Psoas muscle (tissue), 8 donors: ENCODE results near the gene DEPDC1B. TPM values are rescaled to one million over a fixed set of nuclear protein-coding genes. Genes with fewer than 3 reads are reported as not detected.

Source experiments
- ATAC-seq, 4 donors: fragments of 200-7000 bp; cut with Tn5 transposase; one replicate each; pipeline ENCODE4 v1.9.1; 2020; ENCODE audit warnings: moderate library complexity in 3 of 4, mild to moderate bottlenecking in 2 of 4
- DNase-seq, 2 donors: peaks; one replicate each; pipeline ENCODE4 v3.0.0-alpha.2; 2020
- H3K27ac ChIP-seq: fragments of 200-600 bp; one replicate; pipeline ENCODE4 v1.8.0; 2022
- H3K27me3 ChIP-seq, 3 donors: fragments of 200-600 bp in 1 of 3; one replicate each; pipeline versions ENCODE4 v1.6.1 to v1.8.0; 2013 to 2022; ENCODE audit warnings: low read length in 2 of 3, mild to moderate bottlenecking in 2 of 3, moderate library complexity in 1 of 3; ENCODE audit not compliant: insufficient read depth in 3 of 3
- H3K36me3 ChIP-seq, 2 donors: fragments of 200-600 bp in 1 of 2; one replicate each; pipeline versions ENCODE4 v1.6.1 to v1.8.0; 2013 to 2022; ENCODE audit warnings: low read depth in 1 of 2, mild to moderate bottlenecking in 1 of 2, moderate library complexity in 1 of 2; ENCODE audit not compliant: insufficient read depth in 1 of 2
- H3K4me1 ChIP-seq: fragments of 200-600 bp; one replicate; pipeline ENCODE4 v1.8.0; 2022
- H3K4me3 ChIP-seq: fragments of 200-600 bp; one replicate; pipeline ENCODE4 v1.8.0; 2022; ENCODE audit warnings: mild to moderate bottlenecking
- H3K9me3 ChIP-seq: fragments of 200-600 bp; one replicate; pipeline ENCODE4 v1.8.0; 2022
- WGBS, 3 donors: extraction: QIAGEN DNeasy Blood & Tissue Kit; methylation state at CpG; one replicate each; pipeline versions ENCODE4 v1.1.6 to v1.1.7; 2013; 5-methylcytosine and 5-hydroxymethylcytosine counted together
- intact Hi-C, 2 donors: fragments of 100-400 bp; cut with DNase I; formaldehyde crosslinking; loops; one replicate each; pipeline versions ENCODE4 v1.11.0 to v1.14.2; 2022
- polyA plus RNA-seq, 3 donors: library from polyadenylated mRNA; stranded (reverse); fragments of 200-250 nt; gene quantifications; one replicate each; pipeline ENCODE4 v1.2.3, GENCODE V29; 2013
- total RNA-seq, 4 donors: library from RNA; stranded (reverse); fragmentation: NEBNext Ultra II Directional in 2 of 4; extraction: Animal tissue kit (Norgen Biotek cat#: 25700) in 2 of 4; gene quantifications; one replicate each; pipeline versions ENCODE4 v1.2.1 to v1.2.4, GENCODE V29; 2021 to 2023
- TF ChIP-seq, protein P1 (sequence below): fragments of 200-600 bp; IDR thresholded peaks from one replicate; pipeline ENCODE4 v1.8.0; 2022; ENCODE audit warnings: antibody characterized with exemption
- donor health status: healthy with polysubstance abuse.
- donor health status: DM: no; HTN: no; CAD: no; lungs with moderate emphysema.
- donor health status: Bipolar disorder and iron deficiency.
- donor health status: healthy.
- donor health status: DM: yes; HTN: yes; CAD: no.
- donor health status: DM: no; HTN: no; CAD: no.
- donor health status: DM: no; HTN: no; CAD: no.
- donor health status: DM: yes; HTN: yes; CAD: no.

DEPDC1B gene
- total and polyA plus RNA-seq, 7 donors = 0.05 to 0.15 (median 0.06) TPM; not detected in 4

DNA sequence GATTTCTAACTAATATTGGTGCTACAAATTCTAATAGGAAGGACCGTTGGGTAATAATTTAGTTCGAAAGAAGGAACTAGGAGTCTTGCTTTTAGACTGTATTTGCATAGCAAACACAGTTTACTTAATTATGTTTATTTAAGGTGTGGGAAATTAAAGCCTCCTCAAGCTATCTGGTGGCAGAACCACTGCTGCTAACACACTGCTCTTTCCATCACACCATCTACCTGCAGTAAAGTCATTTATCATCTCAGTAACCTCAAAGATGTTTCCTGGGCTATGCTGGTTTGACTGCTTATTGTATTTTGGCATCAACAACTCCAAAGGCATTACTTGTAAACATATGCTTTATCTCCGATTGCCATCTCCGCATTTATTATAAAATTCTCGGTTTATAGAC lies 114.3 kb downstream of the DEPDC1B start:
- Histone ChIP-seq H3K4me1 (no peaks in the 10 kb centered on the region), H3K36me3 (no peaks in the 10 kb centered on the region), H3K27ac (no peak overlapping the region), H3K27me3 (no peaks in the 10 kb centered on the region), H3K9me3 (no peaks in the 10 kb centered on the region), H3K4me3 (no peak overlapping the region)
- TF ChIP-seq, protein P1, sequence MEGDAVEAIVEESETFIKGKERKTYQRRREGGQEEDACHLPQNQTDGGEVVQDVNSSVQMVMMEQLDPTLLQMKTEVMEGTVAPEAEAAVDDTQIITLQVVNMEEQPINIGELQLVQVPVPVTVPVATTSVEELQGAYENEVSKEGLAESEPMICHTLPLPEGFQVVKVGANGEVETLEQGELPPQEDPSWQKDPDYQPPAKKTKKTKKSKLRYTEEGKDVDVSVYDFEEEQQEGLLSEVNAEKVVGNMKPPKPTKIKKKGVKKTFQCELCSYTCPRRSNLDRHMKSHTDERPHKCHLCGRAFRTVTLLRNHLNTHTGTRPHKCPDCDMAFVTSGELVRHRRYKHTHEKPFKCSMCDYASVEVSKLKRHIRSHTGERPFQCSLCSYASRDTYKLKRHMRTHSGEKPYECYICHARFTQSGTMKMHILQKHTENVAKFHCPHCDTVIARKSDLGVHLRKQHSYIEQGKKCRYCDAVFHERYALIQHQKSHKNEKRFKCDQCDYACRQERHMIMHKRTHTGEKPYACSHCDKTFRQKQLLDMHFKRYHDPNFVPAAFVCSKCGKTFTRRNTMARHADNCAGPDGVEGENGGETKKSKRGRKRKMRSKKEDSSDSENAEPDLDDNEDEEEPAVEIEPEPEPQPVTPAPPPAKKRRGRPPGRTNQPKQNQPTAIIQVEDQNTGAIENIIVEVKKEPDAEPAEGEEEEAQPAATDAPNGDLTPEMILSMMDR = no peak
- WGBS, 3 donors = 93 to 95% (median 94%) methylated on average over 5 of the region's 5 CpGs
- DNase-seq (no peak), ATAC-seq (no peak)
- intact Hi-C loops = no loop called here

DNA sequence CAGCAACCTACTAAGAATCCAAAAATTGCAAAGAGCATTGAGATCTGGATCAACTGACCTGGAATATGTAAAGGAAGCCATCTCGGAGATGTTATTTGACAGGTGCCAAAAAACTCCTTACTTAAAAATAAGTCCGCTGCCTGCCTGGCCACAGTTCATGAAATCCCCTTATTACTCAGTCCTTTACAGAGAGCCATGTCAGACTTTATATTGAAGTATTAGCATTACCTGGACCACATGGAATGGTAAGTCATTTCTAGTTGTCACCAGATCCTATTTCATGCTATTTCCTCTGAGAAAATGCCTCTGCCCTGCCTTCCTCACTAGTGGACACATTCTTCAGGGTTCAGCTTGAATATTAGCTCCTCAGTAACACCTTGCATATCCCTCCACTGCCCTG lies 115.7 kb downstream of the DEPDC1B start:
- H3K27ac ChIP-seq = no peak overlapping the region
- no peaks in the 10 kb centered on the region for H3K36me3 ChIP-seq
- no peak overlapping the region for H3K4me3 ChIP-seq
- H3K27me3 ChIP-seq = no peaks in the 10 kb centered on the region
- H3K4me1 ChIP-seq = no peaks in the 10 kb centered on the region
- TF ChIP-seq, protein P1 = no peak
- 72 to 80% (median 78%) methylated on average over 2 of the region's 2 CpGs for WGBS, 3 donors
- DNase-seq (no peak), ATAC-seq (no peak)
- H3K9me3 ChIP-seq = no peaks in the 10 kb centered on the region
- intact Hi-C loops = no loop called here

DNA sequence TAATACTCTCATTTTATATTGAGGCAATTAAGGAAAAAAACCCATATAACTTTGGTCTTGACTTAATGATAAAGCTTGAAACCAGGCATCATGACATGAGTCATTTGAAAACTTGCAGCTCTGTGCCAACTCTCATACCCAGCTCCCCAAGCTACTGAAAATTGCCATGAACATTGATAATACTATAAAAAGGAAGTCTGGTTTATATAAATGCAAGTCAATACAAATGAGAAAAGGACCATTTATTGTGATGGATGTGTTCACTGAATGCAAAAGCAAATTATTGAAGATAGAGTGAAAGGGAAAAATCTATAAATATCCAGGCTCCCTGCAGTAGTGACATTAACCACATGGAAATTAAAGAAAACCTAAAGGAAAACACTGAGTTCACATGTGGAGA lies 116.3 kb downstream of the DEPDC1B start:
- Histone ChIP-seq H3K27me3 (no peaks in the 10 kb centered on the region), H3K9me3 (no peaks in the 10 kb centered on the region), H3K4me3 (no peak overlapping the region), H3K4me1 (no peaks in the 10 kb centered on the region), H3K27ac (no peak overlapping the region), H3K36me3 (no peaks in the 10 kb centered on the region)
- TF ChIP-seq, protein P1 = no peak
- no peak for DNase-seq
- ATAC-seq = no peak
- intact Hi-C loops = no loop called here

GRCh38 chr5:60578315-60578714 lies 121.7 kb downstream of the DEPDC1B start:
- TF ChIP-seq, protein P1 = no peak
- Histone ChIP-seq H3K4me3 (no peak overlapping the region), H3K36me3 (no peaks in the 10 kb centered on the region), H3K9me3 (no peaks in the 10 kb centered on the region), H3K4me1 (no peaks in the 10 kb centered on the region), H3K27me3 (no peaks in the 10 kb centered on the region), H3K27ac (no peak overlapping the region)
- no peak for DNase-seq
- WGBS, 3 donors = 88 to 95% (median 92%) methylated on average over 3 of the region's 3 CpGs
- ATAC-seq = no peak
- intact Hi-C loops = no loop called here

GRCh38 chr5:60577116-60577515 lies 122.8 kb downstream of the DEPDC1B start:
- 83 to 97% (median 86%) methylated on average over 1 of the region's 1 CpG for WGBS, 3 donors
- DNase-seq = no peak
- H3K9me3 ChIP-seq = no peaks in the 10 kb centered on the region
- no peak overlapping the region for H3K4me3 ChIP-seq
- no peak for ATAC-seq
- no peak overlapping the region for H3K27ac ChIP-seq
- no peaks in the 10 kb centered on the region for H3K27me3 ChIP-seq
- intact Hi-C loops = no loop called here
- no peaks in the 10 kb centered on the region for H3K4me1 ChIP-seq
- H3K36me3 ChIP-seq = no peaks in the 10 kb centered on the region
- TF ChIP-seq, protein P1 = no peak
